DND-41 (cell line): ENCODE measurements around the gene DHCR7.

Experiments used
- EZH2 ChIP-seq: IDR thresholded peaks from 3 replicates; pipeline ENCODE4 v1.6.1; 2012; ENCODE audit warnings: borderline replicate concordance, low read depth, mild to moderate bottlenecking, moderate library complexity, low read length, inconsistent platforms; ENCODE audit not compliant: severe bottlenecking
- TF ChIP-seq, protein P1 (sequence below): IDR thresholded peaks from 2 replicates; pipeline ENCODE4 v1.5.1; 2012; ENCODE audit warnings: borderline replicate concordance, low read length, moderate library complexity, mild to moderate bottlenecking; ENCODE audit not compliant: poor library complexity, severe bottlenecking; ENCODE audit errors: extremely low read depth

DNA sequence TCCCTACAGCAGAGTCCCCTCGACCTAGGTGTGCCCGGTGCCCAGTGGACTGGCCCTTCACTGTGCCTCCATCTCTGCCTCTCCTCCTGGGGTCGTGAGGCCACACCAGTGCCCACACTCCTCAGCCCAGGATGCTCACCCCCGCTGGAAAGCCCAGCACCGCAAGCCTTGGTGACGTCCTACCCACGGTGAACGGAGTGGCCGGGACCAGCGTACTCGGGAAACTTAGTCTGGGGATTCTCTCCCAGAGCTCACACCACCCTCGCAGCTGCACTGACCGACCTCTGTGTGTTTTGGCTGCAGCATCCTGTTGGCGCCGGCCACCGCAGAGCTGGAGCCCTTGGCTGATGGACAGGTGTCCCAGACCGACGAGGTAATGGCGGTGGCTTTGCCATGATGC is 43.3 kb upstream of the DHCR7 start:
- TF ChIP-seq, protein P1, sequence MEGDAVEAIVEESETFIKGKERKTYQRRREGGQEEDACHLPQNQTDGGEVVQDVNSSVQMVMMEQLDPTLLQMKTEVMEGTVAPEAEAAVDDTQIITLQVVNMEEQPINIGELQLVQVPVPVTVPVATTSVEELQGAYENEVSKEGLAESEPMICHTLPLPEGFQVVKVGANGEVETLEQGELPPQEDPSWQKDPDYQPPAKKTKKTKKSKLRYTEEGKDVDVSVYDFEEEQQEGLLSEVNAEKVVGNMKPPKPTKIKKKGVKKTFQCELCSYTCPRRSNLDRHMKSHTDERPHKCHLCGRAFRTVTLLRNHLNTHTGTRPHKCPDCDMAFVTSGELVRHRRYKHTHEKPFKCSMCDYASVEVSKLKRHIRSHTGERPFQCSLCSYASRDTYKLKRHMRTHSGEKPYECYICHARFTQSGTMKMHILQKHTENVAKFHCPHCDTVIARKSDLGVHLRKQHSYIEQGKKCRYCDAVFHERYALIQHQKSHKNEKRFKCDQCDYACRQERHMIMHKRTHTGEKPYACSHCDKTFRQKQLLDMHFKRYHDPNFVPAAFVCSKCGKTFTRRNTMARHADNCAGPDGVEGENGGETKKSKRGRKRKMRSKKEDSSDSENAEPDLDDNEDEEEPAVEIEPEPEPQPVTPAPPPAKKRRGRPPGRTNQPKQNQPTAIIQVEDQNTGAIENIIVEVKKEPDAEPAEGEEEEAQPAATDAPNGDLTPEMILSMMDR: no peak
- TF ChIP-seq EZH2: no peak
